HFFc6 (cell line): ENCODE measurements around the gene PILRA. TPM values are rescaled to one million over a fixed set of nuclear protein-coding genes. Genes with fewer than 3 reads are reported as not detected.

Experiments used
- DNase-seq: peaks from one replicate; pipeline ENCODE4 v3.0.0-alpha.2; 2018
- H3K27ac Mint-ChIP-seq: 2 replicates; pipeline ENCODE4 v1.8.0; 2020; ENCODE audit warnings: mild to moderate bottlenecking, mixed read lengths
- H3K27me3 Mint-ChIP-seq: 2 replicates; pipeline ENCODE4 v1.8.0; 2021; ENCODE audit warnings: mild to moderate bottlenecking, moderate library complexity, mixed read lengths; ENCODE audit not compliant: insufficient read depth
- H3K36me3 Mint-ChIP-seq: 2 replicates; pipeline ENCODE4 v1.8.0; 2021; ENCODE audit warnings: low read depth, mixed read lengths
- H3K4me1 Mint-ChIP-seq: 2 replicates; pipeline ENCODE4 v1.8.0; 2020; ENCODE audit warnings: low read depth, mixed read lengths
- H3K4me3 Mint-ChIP-seq: 2 replicates; pipeline ENCODE4 v1.8.0; 2020; ENCODE audit warnings: mild to moderate bottlenecking, moderate library complexity, mixed read lengths
- H3K9me3 Mint-ChIP-seq: 2 replicates; pipeline ENCODE4 v1.8.0; 2020; ENCODE audit warnings: mild to moderate bottlenecking, mixed read lengths
- total RNA-seq, 6 experiments: library from RNA; stranded (reverse); fragmentation: NEBNext Ultra II Directional; extraction: Animal tissue kit (Norgen Biotek cat#: 25700); gene quantifications; 2 replicates in 1 of 6; 3 replicates in 5 of 6; pipeline ENCODE4 v1.2.3, GENCODE V29; 2021
- TF ChIP-seq, protein P1 (sequence below): fragments of 200-600 bp; sonication (generic); IDR thresholded peaks from 2 replicates; pipeline ENCODE4 v1.5.0; 2021; ENCODE audit warnings: antibody characterized with exemption, mild to moderate bottlenecking

PILRA gene
- total RNA-seq, 6 experiments from 2014 or later: 0.30 to 0.34 (median 0.31) TPM; not detected in 2

DNA sequence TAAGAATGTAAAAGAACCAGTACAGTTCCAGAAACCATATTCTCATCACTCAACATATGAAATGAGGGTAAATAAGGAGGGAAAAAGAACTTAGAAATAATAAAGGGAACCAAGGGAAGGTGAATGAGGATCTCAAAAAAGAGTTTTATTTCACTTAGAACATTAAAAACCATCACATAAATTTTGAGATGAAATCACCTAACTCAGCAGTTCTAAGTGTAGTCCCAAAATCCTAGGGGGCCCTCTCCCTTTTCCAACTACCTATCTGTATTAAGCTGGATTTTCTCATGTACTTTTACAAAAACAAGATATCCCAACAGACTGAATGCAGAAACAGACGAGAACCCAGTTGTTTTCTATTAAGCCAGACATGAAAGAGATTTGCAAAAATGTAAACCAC is 52.1 kb downstream of the PILRA start:
- Mint-ChIP-seq H3K9me3 (peaks cover 10% of the 10 kb centered on the region), H3K4me3 (no peak overlapping the region), H3K27me3 (peaks cover 17% of the 10 kb centered on the region), H3K4me1 (no peaks in the 10 kb centered on the region), H3K36me3 (no peaks in the 10 kb centered on the region), H3K27ac (no peak overlapping the region)
- DNase-seq: no peak
- TF ChIP-seq, protein P1, sequence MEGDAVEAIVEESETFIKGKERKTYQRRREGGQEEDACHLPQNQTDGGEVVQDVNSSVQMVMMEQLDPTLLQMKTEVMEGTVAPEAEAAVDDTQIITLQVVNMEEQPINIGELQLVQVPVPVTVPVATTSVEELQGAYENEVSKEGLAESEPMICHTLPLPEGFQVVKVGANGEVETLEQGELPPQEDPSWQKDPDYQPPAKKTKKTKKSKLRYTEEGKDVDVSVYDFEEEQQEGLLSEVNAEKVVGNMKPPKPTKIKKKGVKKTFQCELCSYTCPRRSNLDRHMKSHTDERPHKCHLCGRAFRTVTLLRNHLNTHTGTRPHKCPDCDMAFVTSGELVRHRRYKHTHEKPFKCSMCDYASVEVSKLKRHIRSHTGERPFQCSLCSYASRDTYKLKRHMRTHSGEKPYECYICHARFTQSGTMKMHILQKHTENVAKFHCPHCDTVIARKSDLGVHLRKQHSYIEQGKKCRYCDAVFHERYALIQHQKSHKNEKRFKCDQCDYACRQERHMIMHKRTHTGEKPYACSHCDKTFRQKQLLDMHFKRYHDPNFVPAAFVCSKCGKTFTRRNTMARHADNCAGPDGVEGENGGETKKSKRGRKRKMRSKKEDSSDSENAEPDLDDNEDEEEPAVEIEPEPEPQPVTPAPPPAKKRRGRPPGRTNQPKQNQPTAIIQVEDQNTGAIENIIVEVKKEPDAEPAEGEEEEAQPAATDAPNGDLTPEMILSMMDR: no peak

DNA sequence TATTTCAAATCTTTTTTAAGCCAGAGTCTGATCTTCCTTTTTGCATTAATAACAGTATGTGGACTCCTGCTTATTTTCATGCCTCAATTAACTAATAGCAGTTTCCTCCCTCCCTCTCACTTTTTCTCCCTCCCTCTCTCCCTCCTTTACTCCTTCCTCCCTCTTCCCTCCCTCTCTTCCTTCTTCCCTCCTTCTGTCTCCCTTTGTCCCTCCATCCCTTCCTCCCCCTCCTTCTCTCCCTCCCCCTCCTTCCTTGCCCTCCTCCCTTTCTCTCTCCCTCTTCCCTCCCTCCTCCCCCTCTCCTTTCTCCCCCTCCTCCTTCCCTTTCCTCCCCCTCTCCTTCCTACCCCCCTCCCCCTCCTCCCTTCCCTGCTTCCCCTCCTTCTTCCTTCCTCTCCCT is 53.2 kb downstream of the PILRA start:
- H3K27ac Mint-ChIP-seq: no peak overlapping the region
- H3K36me3 Mint-ChIP-seq: 0 out of 2 replicates have a peak, but pooled peaks cover under 1% of the 10 kb centered on the region
- H3K27me3 Mint-ChIP-seq: peaks cover 19% of the 10 kb centered on the region
- H3K4me3 Mint-ChIP-seq: no peak overlapping the region
- TF ChIP-seq, protein P1: no peak
- H3K9me3 Mint-ChIP-seq: peaks cover 10% of the 10 kb centered on the region
- peaks cover 4% of the 10 kb centered on the region for H3K4me1 Mint-ChIP-seq
- no peak for DNase-seq

DNA sequence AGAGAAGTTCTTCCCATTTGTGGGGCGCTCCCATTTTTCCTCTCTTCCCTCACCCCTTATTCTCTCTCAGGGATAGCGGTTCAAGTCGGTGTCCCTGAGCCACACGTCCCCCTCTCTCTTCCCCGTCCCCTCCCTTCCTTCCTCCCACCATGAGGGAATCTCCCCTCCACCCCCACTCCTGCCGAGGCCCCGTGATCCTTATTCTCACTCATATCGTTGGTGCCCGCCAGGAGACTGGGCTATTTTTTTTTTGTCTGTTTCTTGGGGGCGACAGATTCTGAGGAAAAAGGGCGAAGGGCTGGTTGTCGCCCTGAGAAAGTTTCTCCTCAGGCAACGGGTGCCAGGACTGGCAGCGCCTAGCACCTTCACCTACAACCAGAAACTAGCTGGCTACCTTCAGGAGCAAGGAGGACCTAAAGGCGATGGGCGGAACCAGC is 54.5 kb downstream of the PILRA start:
- H3K36me3 Mint-ChIP-seq: peaks cover 11% of the 10 kb centered on the region; the same call in 1 of the 2 replicates
- peaks cover 27% of the 10 kb centered on the region for H3K27me3 Mint-ChIP-seq
- H3K27ac Mint-ChIP-seq: peak overlapping the region; percentile 100
- DNase-seq: no peak
- peak overlapping the region; percentile 99; the same call in 1 of the 2 replicates for H3K4me3 Mint-ChIP-seq
- TF ChIP-seq, protein P1: no peak
- peaks cover 10% of the 10 kb centered on the region for H3K9me3 Mint-ChIP-seq
- H3K4me1 Mint-ChIP-seq: peaks cover 17% of the 10 kb centered on the region

DNA sequence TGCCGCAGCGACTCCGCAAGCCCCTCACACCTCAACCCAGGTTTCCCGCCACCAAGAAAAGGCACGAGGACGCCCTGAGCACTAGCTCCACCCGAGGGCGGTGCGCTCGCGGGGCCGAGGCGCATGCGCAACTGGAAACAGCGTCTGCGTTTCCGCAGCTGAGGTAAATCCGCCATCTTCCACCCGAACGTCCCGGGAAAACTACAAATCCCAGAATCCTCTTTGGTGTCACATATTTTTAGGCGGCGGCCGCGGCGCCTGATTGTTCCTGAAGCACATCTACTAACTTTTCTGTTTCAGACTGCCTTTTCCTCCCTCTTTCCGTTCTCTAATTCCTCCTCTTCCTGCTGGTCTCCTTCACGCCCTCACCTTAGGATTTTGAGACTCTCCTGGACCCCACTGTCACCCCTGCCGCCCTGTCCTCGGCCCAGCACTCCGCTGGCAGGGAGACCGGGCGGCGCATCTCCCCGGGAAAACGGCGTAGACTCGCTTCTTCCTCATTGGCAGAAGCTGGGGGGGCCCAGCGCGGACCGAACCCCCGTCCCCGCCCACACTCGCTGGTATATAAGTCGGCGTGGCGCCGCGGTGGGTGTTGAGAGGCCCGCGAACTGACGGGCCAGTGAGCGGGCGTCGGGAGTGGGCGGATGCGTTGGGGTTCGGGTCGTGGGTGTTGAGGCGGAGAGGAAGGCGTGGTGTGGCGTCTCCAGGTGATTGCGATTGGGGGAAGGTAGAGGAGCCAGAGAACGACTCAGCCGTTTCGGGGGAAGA is 55.1 kb downstream of the PILRA start, which contains the start of gene ZCWPW1:
ZCWPW1 (minus strand) TSS at position 505 of the 768 bp plus-strand sequence. CDS start 8,054 bp downstream, outside the sequence.
- peak; percentile 95 for DNase-seq
- Mint-ChIP-seq H3K36me3 (peaks cover 11% of the 10 kb centered on the region; the same call in 1 of the 2 replicates), H3K27ac (peak within 1 kb of the TSS; percentile 100), H3K27me3 (peaks cover 27% of the 10 kb centered on the region), H3K4me1 (peaks cover 18% of the 10 kb centered on the region), H3K9me3 (peaks cover 10% of the 10 kb centered on the region), H3K4me3 (peak within 1 kb of the TSS; percentile 99)
- TF ChIP-seq, protein P1: no peak

DNA sequence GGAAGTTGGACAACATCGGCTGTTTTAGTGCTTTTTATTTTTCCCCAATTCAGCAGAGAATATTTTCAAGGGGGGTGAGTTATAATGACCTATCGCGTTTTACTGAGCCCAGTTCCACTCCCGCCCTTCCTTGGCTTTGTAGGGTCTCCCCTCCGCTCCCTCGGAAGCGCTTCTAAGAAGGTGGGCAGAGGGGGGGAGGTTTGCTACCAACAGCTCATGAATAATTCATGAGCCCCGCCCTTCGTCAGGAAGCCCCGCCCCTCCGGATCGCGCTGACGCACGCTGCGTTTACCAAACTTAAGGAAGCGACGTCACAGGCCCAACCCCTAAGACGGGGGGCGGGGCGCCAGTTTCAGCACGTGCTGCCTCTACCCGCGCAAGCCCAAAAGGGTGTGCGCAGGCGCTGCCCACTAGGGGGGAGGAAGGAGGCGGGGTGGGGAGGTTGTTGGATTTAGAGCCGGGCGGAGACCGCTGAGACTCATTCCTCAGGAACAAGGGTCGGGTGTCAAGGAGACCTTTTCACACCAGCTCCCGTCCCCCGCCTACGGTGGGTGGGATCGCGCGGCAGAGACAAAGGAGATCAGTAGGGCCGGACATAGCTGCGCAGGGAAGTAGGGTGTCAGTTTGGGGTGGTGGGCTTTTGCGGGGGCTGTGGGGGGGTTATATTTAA is 55.8 kb downstream of the PILRA start:
- Mint-ChIP-seq H3K4me3 (peak overlapping the region; percentile 99), H3K27me3 (peaks cover 27% of the 10 kb centered on the region), H3K27ac (peak overlapping the region; percentile 100), H3K4me1 (peaks cover 26% of the 10 kb centered on the region), H3K36me3 (peaks cover 19% of the 10 kb centered on the region; the same call in 1 of the 2 replicates), H3K9me3 (peaks cover 10% of the 10 kb centered on the region)
- peak; percentile 99 for DNase-seq
- TF ChIP-seq, protein P1: peak; percentile 71
